CD14-positive monocyte (primary cell): ENCODE results near the gene UNKL. TPM values are rescaled to one million over a fixed set of nuclear protein-coding genes. Genes with fewer than 3 reads are reported as not detected.
A peak's percentile ranks its signal among the peaks of the same experiment; 100 is the strongest.

Experiments
- DNase-seq, 3 donors: peaks; one replicate each; pipeline ENCODE4 v3.0.0-alpha.2; 2011 to 2022
- H2AFZ ChIP-seq: 2 replicates; pipeline ENCODE4 v1.6.0; 2012; ENCODE audit warnings: mild to moderate bottlenecking, low read depth, low read length, inconsistent platforms; ENCODE audit not compliant: insufficient read depth, poor library complexity, severe bottlenecking
- H3K27ac ChIP-seq, 2 donors: 1 replicate in 1 of 2; 2 replicates in 1 of 2; pipeline ENCODE4 v1.5.1; 2012 to 2013; ENCODE audit warnings: low read length in 2 of 2, control low read depth in 1 of 2, inconsistent platforms in 1 of 2, low read depth in 1 of 2, mild to moderate bottlenecking in 1 of 2
- H3K27me3 ChIP-seq, 2 donors: one replicate each; pipeline versions ENCODE4 v1.6.0 to v1.6.1; 2011 to 2013; ENCODE audit warnings: low read length in 2 of 2; ENCODE audit not compliant: control insufficient read depth in 2 of 2, insufficient read depth in 2 of 2
- H3K36me3 ChIP-seq, 2 donors: replicated peaks in 1 of 2; 1 replicate in 1 of 2; 2 replicates in 1 of 2; pipeline versions ENCODE4 v1.5.1 to v1.6.1; 2012 to 2013; ENCODE audit warnings: low read length in 2 of 2, control low read depth in 1 of 2, inconsistent platforms in 1 of 2, mild to moderate bottlenecking in 1 of 2; ENCODE audit not compliant: insufficient read depth in 2 of 2, control insufficient read depth in 1 of 2
- H3K4me1 ChIP-seq, 2 donors: 1 replicate in 1 of 2; 2 replicates in 1 of 2; pipeline versions ENCODE4 v1.5.1 to v1.6.1; 2012 to 2013; ENCODE audit warnings: low read length in 2 of 2, control low read depth in 1 of 2, inconsistent platforms in 1 of 2, mild to moderate bottlenecking in 1 of 2, moderate library complexity in 1 of 2; ENCODE audit not compliant: insufficient read depth in 2 of 2, control insufficient read depth in 1 of 2
- H3K4me2 ChIP-seq: replicated peaks from 2 replicates; pipeline ENCODE3; 2012; ENCODE audit warnings: low read length, moderate library complexity, mild to moderate bottlenecking; ENCODE audit not compliant: poor library complexity, severe bottlenecking; ENCODE audit errors: extremely low read depth
- H3K4me3 ChIP-seq, 3 experiments: fragments of 200-600 bp in 1 of 3; sonication (generic) in 1 of 3; replicated peaks in 1 of 3; 1 replicate in 2 of 3; 2 replicates in 1 of 3; pipeline ENCODE4 v1.5.1; 2011 to 2013; ENCODE audit warnings: low read length in 3 of 3, mild to moderate bottlenecking in 3 of 3, control low read depth in 2 of 3, low read depth in 2 of 3, inconsistent platforms in 1 of 3, moderate library complexity in 1 of 3
- H3K79me2 ChIP-seq: 2 replicates; pipeline ENCODE4 v1.6.0; 2012; ENCODE audit warnings: mild to moderate bottlenecking, control low read depth, inconsistent platforms, low read length, moderate library complexity; ENCODE audit not compliant: insufficient read depth
- H3K9ac ChIP-seq: 2 replicates; pipeline ENCODE4 v1.6.0; 2017; ENCODE audit warnings: low read length, mild to moderate bottlenecking; ENCODE audit not compliant: insufficient read depth, poor library complexity, severe bottlenecking
- H3K9me3 ChIP-seq, 2 donors: replicated peaks in 1 of 2; 1 replicate in 1 of 2; 2 replicates in 1 of 2; pipeline versions ENCODE4 v1.5.1 to v1.6.1; 2012 to 2013; ENCODE audit warnings: low read length in 2 of 2, control low read depth in 1 of 2; ENCODE audit not compliant: control insufficient read depth in 1 of 2, insufficient read depth in 1 of 2
- H4K20me1 ChIP-seq: 2 replicates; pipeline ENCODE4 v1.6.0; 2012; ENCODE audit warnings: mild to moderate bottlenecking, low read length, control low read depth, moderate library complexity; ENCODE audit not compliant: insufficient read depth
- H3K27ac Mint-ChIP-seq, 7 donors: one replicate each; pipeline ENCODE4 v1.8.0; 2020; ENCODE audit warnings: mild to moderate bottlenecking in 7 of 7, mixed read lengths in 7 of 7, moderate library complexity in 6 of 7, inconsistent platforms in 2 of 7
- H3K27me3 Mint-ChIP-seq, 3 donors: one replicate each; pipeline ENCODE4 v1.8.0; 2021 to 2022; ENCODE audit warnings: low read depth in 3 of 3, mild to moderate bottlenecking in 3 of 3, mixed read lengths in 3 of 3, moderate library complexity in 3 of 3, inconsistent platforms in 1 of 3
- H3K36me3 Mint-ChIP-seq, 2 donors: one replicate each; pipeline ENCODE4 v1.8.0; 2020; ENCODE audit warnings: mixed read lengths in 2 of 2, inconsistent platforms in 1 of 2, mild to moderate bottlenecking in 1 of 2
- H3K4me1 Mint-ChIP-seq: one replicate; pipeline ENCODE4 v1.8.0; 2020; ENCODE audit warnings: mild to moderate bottlenecking, mixed read lengths
- H3K4me3 Mint-ChIP-seq, 2 donors: one replicate each; pipeline ENCODE4 v1.8.0; 2020; ENCODE audit warnings: mild to moderate bottlenecking in 2 of 2, mixed read lengths in 2 of 2, moderate library complexity in 1 of 2
- H3K9me3 Mint-ChIP-seq, 7 donors: one replicate each; pipeline ENCODE4 v1.8.0; 2020 to 2022; ENCODE audit warnings: mixed read lengths in 7 of 7, mild to moderate bottlenecking in 6 of 7, moderate library complexity in 6 of 7, inconsistent platforms in 2 of 7
- CTCF ChIP-seq: fragments of 200-600 bp; IDR thresholded peaks from one replicate; pipeline ENCODE4 v1.8.0; 2022; ENCODE audit warnings: antibody characterized with exemption, mild to moderate bottlenecking
- WGBS: methylation state at CpG from one replicate; pipeline ENCODE4 v1.1.5; 2013; ENCODE audit warnings: missing lambda C conversion rate; ENCODE audit not compliant: insufficient coverage; 5-methylcytosine and 5-hydroxymethylcytosine counted together
- intact Hi-C, 2 donors: fragments of 100-400 bp; cut with micrococcal nuclease; formaldehyde crosslinking; loops; one replicate each; pipeline versions ENCODE4 v1.15.0 to v1.15.1; 2023
- polyA plus RNA-seq, 3 donors: library from polyadenylated mRNA; depleted of rRNA in 1 of 3; unstranded in 2 of 3; stranded (reverse) in 1 of 3; fragments of 300-500 nt in 2 of 3; fragments of >200 nt in 1 of 3; fragmentation: Illumina TruSeq in 2 of 3; gene quantifications; 1 replicate in 2 of 3; 2 replicates in 1 of 3; pipeline ENCODE4 v1.2.3, GENCODE V29; 2012 to 2021

Gene UNKL
- polyA plus RNA-seq, 3 donors: 1.2 to 19.9 (median 2.2) TPM

DNA sequence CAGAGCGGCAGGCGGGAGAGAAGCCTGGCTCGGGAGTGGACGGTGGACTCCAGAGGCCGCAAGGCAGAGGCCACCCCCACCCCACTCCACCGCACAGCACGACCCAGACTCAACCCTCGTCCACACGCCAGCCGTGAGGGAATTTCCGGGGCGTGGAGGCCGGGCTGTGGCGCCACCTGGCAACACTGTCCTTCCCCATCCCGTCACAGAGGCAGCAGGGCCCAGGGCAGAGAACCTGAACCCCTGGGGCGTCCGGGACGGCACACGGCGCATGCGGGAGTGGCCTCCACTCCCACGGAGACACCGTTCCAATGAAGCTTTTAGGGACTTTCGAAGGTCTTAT, 39.2 kb downstream of the UNKL start:
- H3K36me3 Mint-ChIP-seq: peaks cover 32 to 61% of the 10 kb centered on the region in 2 donors
- no peak overlapping the region for H3K9ac ChIP-seq
- H3K36me3 ChIP-seq: peaks cover 22 to 23% of the 10 kb centered on the region in 2 donors
- no peaks in the 10 kb centered on the region for H3K27me3 ChIP-seq
- peaks cover 12 to 22% of the 10 kb centered on the region in 2 donors for H3K4me1 ChIP-seq
- WGBS: 98% methylated on average over 21 of the region's 24 CpGs
- H3K4me1 Mint-ChIP-seq: peaks cover 17% of the 10 kb centered on the region
- H3K27me3 Mint-ChIP-seq: peaks cover 1 to 3% (median 2%) of the 10 kb centered on the region in 3 donors
- no peak for TF ChIP-seq CTCF
- H4K20me1 ChIP-seq: peaks cover 78% of the 10 kb centered on the region
- no peaks in the 10 kb centered on the region for H3K9me3 ChIP-seq
- H3K9me3 Mint-ChIP-seq: no peaks in the 10 kb centered on the region
- H3K27ac Mint-ChIP-seq: no peak overlapping the region
- no peak overlapping the region for H3K27ac ChIP-seq
- no peak for DNase-seq
- H3K4me2 ChIP-seq: no peak overlapping the region
- no peak overlapping the region for H2AFZ ChIP-seq
- no peak overlapping the region for H3K4me3 ChIP-seq
- H3K79me2 ChIP-seq: peaks cover 12% of the 10 kb centered on the region
- intact Hi-C loops: no loop called here
- no peak overlapping the region for H3K4me3 Mint-ChIP-seq

DNA sequence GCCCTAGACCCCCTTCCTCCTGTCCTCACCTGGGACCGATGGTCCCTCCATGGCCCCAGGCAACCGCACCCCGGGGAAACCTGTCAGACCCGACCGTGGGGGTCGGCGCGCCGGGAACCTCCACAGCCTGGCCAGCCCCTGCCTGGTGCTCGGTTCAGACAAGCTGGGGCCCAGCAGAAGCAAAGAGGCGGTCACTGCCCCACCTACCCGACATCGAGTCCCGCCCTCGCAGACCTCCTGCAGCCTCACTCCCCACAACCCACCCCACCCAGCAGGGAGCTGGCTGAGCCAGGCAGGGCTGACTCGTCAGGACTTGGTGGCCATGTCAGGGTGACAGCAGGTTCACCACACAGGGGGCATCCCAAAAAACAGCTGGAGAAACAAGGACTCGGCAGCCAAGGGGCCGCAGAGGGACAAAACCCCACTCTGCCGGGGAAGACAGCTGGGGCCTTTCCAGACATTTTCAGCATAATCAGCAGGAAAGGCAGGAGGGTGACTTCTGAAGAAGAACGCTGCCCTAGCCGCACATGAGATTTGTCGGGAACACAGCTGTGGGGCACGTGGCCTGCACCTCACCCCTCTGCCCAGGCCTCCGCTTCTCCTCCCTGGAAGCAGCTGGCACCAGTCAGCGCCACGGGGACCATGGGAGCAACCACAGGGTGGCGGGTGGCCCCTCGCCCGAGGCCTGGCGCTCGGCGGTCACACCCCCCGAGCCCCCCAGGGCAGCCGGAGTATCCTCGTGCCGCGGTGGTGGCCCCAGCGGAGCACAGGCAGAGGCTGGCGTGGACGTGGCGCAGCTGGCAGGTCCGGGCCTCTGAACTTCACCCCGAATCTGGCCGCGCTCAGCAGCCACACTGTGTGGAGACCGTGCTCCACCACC, 39.8 kb downstream of the UNKL start:
- WGBS: 94% methylated on average over 37 of the region's 46 CpGs
- H3K27me3 Mint-ChIP-seq: no peaks in the 10 kb centered on the region
- H3K4me3 Mint-ChIP-seq: no peak overlapping the region

More for the DNA sequence above, 39.8 kb downstream of the UNKL start:
- Histone ChIP-seq H3K4me3 (no peak overlapping the region), H3K79me2 (peaks cover 12% of the 10 kb centered on the region), H3K27me3 (no peaks in the 10 kb centered on the region), H4K20me1 (peaks cover 76% of the 10 kb centered on the region), H3K9me3 (no peaks in the 10 kb centered on the region), H3K27ac (no peak overlapping the region), H2AFZ (no peak overlapping the region), H3K36me3 (peaks cover 28 to 29% of the 10 kb centered on the region in 2 donors), H3K4me2 (no peak overlapping the region), H3K9ac (no peak overlapping the region), H3K4me1 (peaks cover 9 to 18% of the 10 kb centered on the region in 2 donors)
- peaks cover 30 to 64% of the 10 kb centered on the region in 2 donors for H3K36me3 Mint-ChIP-seq
- peak in 1 of 3 donors; percentile 5 for DNase-seq
- peaks cover 0 to 2% (median 0%) of the 10 kb centered on the region in 7 donors for H3K9me3 Mint-ChIP-seq
- intact Hi-C loops: no loop called here
- TF ChIP-seq CTCF: no peak
- H3K4me1 Mint-ChIP-seq: peaks cover 13% of the 10 kb centered on the region
- no peak overlapping the region for H3K27ac Mint-ChIP-seq
